SH-SY5Y (cell line): Measurements from ENCODE around the gene KIAA1549.
A peak's percentile ranks its signal among the peaks of the same experiment; 100 is the strongest.

Source experiments
- GATA2 ChIP-seq: IDR thresholded peaks from 2 replicates; pipeline ENCODE4 v1.6.1; 2011; ENCODE audit warnings: mild to moderate bottlenecking, low read depth, low read length
- GATA3 ChIP-seq: IDR thresholded peaks from 2 replicates; pipeline ENCODE4 v1.6.1; 2011; ENCODE audit warnings: low read depth, mild to moderate bottlenecking, low read length, moderate library complexity

DNA sequence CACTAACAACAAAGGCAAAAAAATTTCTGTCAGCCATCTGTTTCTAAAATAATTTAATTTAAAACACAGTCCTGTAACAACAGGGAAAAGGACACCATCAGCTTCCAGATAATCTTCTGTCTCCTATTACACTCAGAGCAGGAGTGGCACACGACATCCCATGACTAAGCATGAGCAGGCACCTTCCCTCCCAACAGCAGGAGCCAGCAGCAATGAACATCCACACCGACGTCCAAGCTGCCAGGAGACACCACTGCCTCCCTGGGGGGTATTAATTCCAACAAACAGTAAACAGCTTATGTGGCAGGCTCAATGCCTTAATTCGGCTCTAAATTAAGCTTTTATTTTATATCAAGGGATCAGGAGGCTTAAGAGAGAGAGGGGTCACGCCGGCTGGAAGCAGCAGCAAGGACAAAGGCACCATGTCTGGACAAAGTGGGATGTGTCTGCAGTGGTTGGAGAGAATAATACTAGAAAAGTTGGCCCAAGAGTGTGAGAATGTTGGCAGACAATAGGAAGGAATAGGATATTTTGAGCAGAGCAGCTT lies 45.7 kb downstream of the KIAA1549 start:
- TF ChIP-seq GATA3 (no peak), GATA2 (peak; percentile 70)
